Hematopoietic multipotent progenitor cell treated with erythropoietin and hydrocortisone succinate and interleukin-3 and kit ligand, for 4 days (in vitro differentiated cells): Measurements from ENCODE around the gene RPS21.

Source experiments
- DNase-seq: peaks from one replicate; pipeline ENCODE4 v3.0.0-alpha.2; 2015

Gene RPS21

GRCh38 chr20:62386383-62387218 lies at the start of gene RPS21:
Gene RPS21, plus strand, starts transcription at chr20:62387103. Its CDS starts 236 bp downstream, at chr20:62387339.
- DNase-seq = peak; percentile 97

- DNase-seq = no peak
Observed at GRCh38 chr20:62337558-62338293, 49.2 kb upstream of the RPS21 start.

- DNase-seq = no peak
Observed at GRCh38 chr20:62338294-62338620, 48.6 kb upstream of the RPS21 start.

- no peak for DNase-seq
Observed at GRCh38 chr20:62339647-62340062, 47.2 kb upstream of the RPS21 start.

- no peak for DNase-seq
Observed at GRCh38 chr20:62342910-62343309, 44.0 kb upstream of the RPS21 start.

GRCh38 chr20:62344092-62344491 lies 42.8 kb upstream of the RPS21 start:
- DNase-seq = no peak

GRCh38 chr20:62344782-62345181 lies 42.1 kb upstream of the RPS21 start:
- DNase-seq = no peak

GRCh38 chr20:62345681-62346370 lies 41.1 kb upstream of the RPS21 start:
- DNase-seq = no peak

- DNase-seq = no peak
Observed at GRCh38 chr20:62346398-62347150, 40.3 kb upstream of the RPS21 start.

GRCh38 chr20:62347151-62347404 lies 39.8 kb upstream of the RPS21 start:
- DNase-seq = no peak

GRCh38 chr20:62347445-62347844 lies 39.5 kb upstream of the RPS21 start:
- no peak for DNase-seq

- no peak for DNase-seq
Observed at GRCh38 chr20:62348604-62349003, 38.3 kb upstream of the RPS21 start.

- DNase-seq = no peak
Observed at GRCh38 chr20:62349556-62350097, 37.3 kb upstream of the RPS21 start.

- no peak for DNase-seq
Observed at GRCh38 chr20:62350098-62350628, 36.7 kb upstream of the RPS21 start.

- DNase-seq = no peak
Observed at GRCh38 chr20:62350629-62351422, 36.1 kb upstream of the RPS21 start.

- no peak for DNase-seq
Observed at GRCh38 chr20:62351469-62352401, 35.2 kb upstream of the RPS21 start.

GRCh38 chr20:62352402-62353288 lies 34.3 kb upstream of the RPS21 start:
- no peak for DNase-seq

GRCh38 chr20:62353289-62354030 lies 33.4 kb upstream of the RPS21 start:
- DNase-seq = no peak
